SU-DHL-6 (cell line): Measurements from ENCODE around the gene JMJD7.

Source experiments
- H2AFZ ChIP-seq: fragments of 200-600 bp; sonication (generic); 2 replicates; pipeline ENCODE4 v1.6.1; 2014; ENCODE audit warnings: low read depth, mild to moderate bottlenecking, moderate library complexity, mixed read lengths, antibody characterized with exemption, low read length; ENCODE audit not compliant: severe bottlenecking
- H3F3A ChIP-seq: fragments of 200-600 bp; shearing (Covaris generic); 2 replicates; pipeline ENCODE4 v1.6.0; 2016; ENCODE audit warnings: antibody characterized with exemption, mild to moderate bottlenecking; ENCODE audit not compliant: insufficient read depth
- H3K27ac ChIP-seq: fragments of 200-600 bp; sonication (generic); 2 replicates; pipeline ENCODE4 v1.5.1; 2016; ENCODE audit warnings: low read depth, mild to moderate bottlenecking, low read length, moderate library complexity, mixed read lengths
- H3K27me3 ChIP-seq: fragments of 200-600 bp; sonication (generic), shearing (Covaris generic); 2 replicates; pipeline ENCODE4 v1.6.0; 2014; ENCODE audit warnings: mild to moderate bottlenecking, low read length
- H3K36me3 ChIP-seq: fragments of 200-600 bp; sonication (generic); 2 replicates; pipeline ENCODE4 v1.6.1; 2014; ENCODE audit warnings: mild to moderate bottlenecking, low read length, mixed read lengths
- H3K4me2 ChIP-seq: fragments of 300-600, 200-600 bp; shearing (Covaris generic), sonication (generic); 2 replicates; pipeline ENCODE4 v1.6.0; 2014; ENCODE audit warnings: low read length, low read depth, mild to moderate bottlenecking; ENCODE audit not compliant: poor library complexity, severe bottlenecking
- H3K4me3 ChIP-seq: fragments of 200-600 bp; sonication (generic); 2 replicates; pipeline ENCODE4 v1.5.1; 2014; ENCODE audit warnings: antibody characterized with exemption, low read length, mild to moderate bottlenecking, mixed read lengths; ENCODE audit not compliant: insufficient read depth, poor library complexity, severe bottlenecking
- H3K79me2 ChIP-seq: fragments of 200-600 bp; sonication (generic); 2 replicates; pipeline ENCODE4 v1.6.1; 2014; ENCODE audit warnings: mild to moderate bottlenecking, low read length, moderate library complexity; ENCODE audit not compliant: insufficient read depth
- H3K9ac ChIP-seq: fragments of 200-600 bp; sonication (generic); 2 replicates; pipeline ENCODE4 v1.7.0; 2014; ENCODE audit warnings: mild to moderate bottlenecking, low read length
- H3K9me2 ChIP-seq: fragments of 200-600 bp; sonication (generic); replicated peaks from 2 replicates; pipeline ENCODE4 v1.6.1; 2014; ENCODE audit warnings: low read length; ENCODE audit not compliant: insufficient read depth
- H3K9me3 ChIP-seq: fragments of 200-600 bp; sonication (generic); 2 replicates; pipeline ENCODE4 v1.6.1; 2014; ENCODE audit warnings: low read length, mixed read lengths; ENCODE audit not compliant: insufficient read depth
- H4K20me1 ChIP-seq: fragments of 200-600 bp; sonication (generic); 2 replicates; pipeline ENCODE4 v1.6.1; 2014; ENCODE audit warnings: low read depth, mild to moderate bottlenecking, antibody characterized with exemption, low read length, moderate library complexity, mixed read lengths
- EZH2phosphoT487 ChIP-seq: fragments of 200-600 bp; sonication (generic), shearing (Covaris generic); conservative IDR thresholded peaks from 2 replicates; pipeline ENCODE4 v1.6.1; 2018; ENCODE audit warnings: mild to moderate bottlenecking, antibody characterized with exemption, low read length, moderate library complexity, mixed read lengths
- TF ChIP-seq, protein P1 (sequence below): fragments of 200-600 bp; sonication (generic); IDR thresholded peaks from one replicate; pipeline ENCODE4 v1.5.1; 2017; ENCODE audit warnings: antibody characterized with exemption, mild to moderate bottlenecking, low read length, moderate library complexity; ENCODE audit not compliant: insufficient read depth, poor library complexity, severe bottlenecking

The JMJD7 gene

DNA sequence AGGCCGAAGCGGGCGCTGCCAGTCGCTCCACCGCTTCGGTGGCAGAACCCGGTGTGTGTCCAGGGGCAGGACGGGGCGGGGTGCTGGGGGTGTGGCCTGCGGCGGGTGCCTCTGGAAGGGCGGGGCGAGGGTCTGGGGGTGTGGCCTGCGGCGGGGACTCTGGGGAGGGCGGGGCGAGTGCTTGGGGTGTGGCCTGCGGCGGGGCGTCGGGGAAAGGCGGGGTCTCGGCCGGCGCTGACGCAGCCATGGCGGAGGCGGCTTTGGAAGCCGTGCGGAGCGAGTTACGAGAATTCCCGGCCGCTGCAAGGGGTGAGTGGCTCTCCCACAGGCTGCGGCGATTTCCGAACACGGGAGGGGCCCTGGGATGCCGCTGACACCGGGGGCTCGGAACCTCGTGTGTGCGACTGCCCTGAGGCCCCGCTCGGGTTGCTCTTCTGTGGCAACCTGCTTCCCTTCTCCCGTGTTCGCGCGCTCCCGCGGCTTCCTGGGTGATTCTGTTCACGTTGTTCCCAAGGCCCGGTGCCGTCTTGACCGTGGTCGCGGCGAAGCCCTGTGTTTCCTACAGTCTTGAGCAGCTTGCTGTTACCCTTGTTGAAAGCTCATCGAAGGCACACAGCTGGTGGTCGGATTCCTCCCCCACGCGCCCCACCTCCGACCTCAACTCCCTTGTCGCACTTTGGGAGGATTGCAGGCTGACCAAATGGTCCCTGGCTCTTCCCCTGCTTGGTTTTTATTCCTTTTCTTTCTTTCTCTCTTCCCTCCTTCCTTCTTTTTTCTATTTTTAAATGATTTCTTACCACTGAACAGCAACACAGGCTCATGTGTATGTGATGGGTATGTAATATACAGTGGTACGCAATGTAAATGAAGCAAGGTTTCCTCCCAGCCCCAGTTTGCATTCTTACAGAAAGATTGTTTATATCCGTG lies at the start of gene JMJD7:
Gene JMJD7, plus strand, starts transcription at position 213 of the 927 bp plus-strand sequence. Its CDS starts 33 bp downstream, at position 246.
- no peaks in the 10 kb centered on the region for H3K79me2 ChIP-seq
- TF ChIP-seq EZH2phosphoT487: no peak
- TF ChIP-seq, protein P1, sequence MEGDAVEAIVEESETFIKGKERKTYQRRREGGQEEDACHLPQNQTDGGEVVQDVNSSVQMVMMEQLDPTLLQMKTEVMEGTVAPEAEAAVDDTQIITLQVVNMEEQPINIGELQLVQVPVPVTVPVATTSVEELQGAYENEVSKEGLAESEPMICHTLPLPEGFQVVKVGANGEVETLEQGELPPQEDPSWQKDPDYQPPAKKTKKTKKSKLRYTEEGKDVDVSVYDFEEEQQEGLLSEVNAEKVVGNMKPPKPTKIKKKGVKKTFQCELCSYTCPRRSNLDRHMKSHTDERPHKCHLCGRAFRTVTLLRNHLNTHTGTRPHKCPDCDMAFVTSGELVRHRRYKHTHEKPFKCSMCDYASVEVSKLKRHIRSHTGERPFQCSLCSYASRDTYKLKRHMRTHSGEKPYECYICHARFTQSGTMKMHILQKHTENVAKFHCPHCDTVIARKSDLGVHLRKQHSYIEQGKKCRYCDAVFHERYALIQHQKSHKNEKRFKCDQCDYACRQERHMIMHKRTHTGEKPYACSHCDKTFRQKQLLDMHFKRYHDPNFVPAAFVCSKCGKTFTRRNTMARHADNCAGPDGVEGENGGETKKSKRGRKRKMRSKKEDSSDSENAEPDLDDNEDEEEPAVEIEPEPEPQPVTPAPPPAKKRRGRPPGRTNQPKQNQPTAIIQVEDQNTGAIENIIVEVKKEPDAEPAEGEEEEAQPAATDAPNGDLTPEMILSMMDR: no peak
- H3K27me3 ChIP-seq: no peaks in the 10 kb centered on the region
- peak within 1 kb of the TSS; percentile 65 for H3K9ac ChIP-seq
- peak within 1 kb of the TSS; percentile 72 for H3K4me3 ChIP-seq
- H3K36me3 ChIP-seq: no peaks in the 10 kb centered on the region
- peak within 1 kb of the TSS; percentile 81 for H3K4me2 ChIP-seq
- H2AFZ ChIP-seq: peak within 1 kb of the TSS; percentile 94
- H3K9me2 ChIP-seq: no peaks in the 10 kb centered on the region
- H3K9me3 ChIP-seq: no peaks in the 10 kb centered on the region
- H3F3A ChIP-seq: no peaks in the 10 kb centered on the region
- no peaks in the 10 kb centered on the region for H4K20me1 ChIP-seq
- no peak within 1 kb of the TSS for H3K27ac ChIP-seq

DNA sequence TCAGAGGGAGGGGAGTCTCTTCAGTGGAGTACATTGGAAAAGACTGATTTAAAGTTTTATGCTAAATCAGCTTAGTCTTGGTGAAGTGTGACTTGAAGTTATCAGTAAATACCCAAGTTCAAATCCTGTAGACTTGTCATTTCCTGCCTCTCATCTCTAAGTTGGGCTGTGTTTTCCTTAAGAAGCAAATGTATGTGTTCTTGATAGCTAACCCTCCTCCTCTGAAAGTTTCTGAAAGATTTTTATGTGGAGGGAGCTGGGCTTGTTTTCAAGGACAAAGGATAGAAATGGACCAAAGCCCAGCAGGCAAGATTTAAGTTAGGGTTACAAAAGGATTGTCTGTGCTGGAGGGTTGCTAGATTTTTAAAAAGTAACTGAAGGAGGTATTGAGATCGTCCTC lies 49.4 kb upstream of the JMJD7 start:
- H2AFZ ChIP-seq: no peak overlapping the region
- H3K9me2 ChIP-seq: no peaks in the 10 kb centered on the region
- H3K27me3 ChIP-seq: no peaks in the 10 kb centered on the region
- H3K9ac ChIP-seq: no peak overlapping the region
- H3K4me2 ChIP-seq: no peak overlapping the region
- TF ChIP-seq EZH2phosphoT487: no peak
- TF ChIP-seq, protein P1: no peak
- H3K36me3 ChIP-seq: no peaks in the 10 kb centered on the region
- no peak overlapping the region for H3K4me3 ChIP-seq
- no peaks in the 10 kb centered on the region for H3K9me3 ChIP-seq
- H3F3A ChIP-seq: peaks cover 7% of the 10 kb centered on the region
- no peaks in the 10 kb centered on the region for H3K79me2 ChIP-seq
- no peaks in the 10 kb centered on the region for H4K20me1 ChIP-seq
- H3K27ac ChIP-seq: no peak overlapping the region

DNA sequence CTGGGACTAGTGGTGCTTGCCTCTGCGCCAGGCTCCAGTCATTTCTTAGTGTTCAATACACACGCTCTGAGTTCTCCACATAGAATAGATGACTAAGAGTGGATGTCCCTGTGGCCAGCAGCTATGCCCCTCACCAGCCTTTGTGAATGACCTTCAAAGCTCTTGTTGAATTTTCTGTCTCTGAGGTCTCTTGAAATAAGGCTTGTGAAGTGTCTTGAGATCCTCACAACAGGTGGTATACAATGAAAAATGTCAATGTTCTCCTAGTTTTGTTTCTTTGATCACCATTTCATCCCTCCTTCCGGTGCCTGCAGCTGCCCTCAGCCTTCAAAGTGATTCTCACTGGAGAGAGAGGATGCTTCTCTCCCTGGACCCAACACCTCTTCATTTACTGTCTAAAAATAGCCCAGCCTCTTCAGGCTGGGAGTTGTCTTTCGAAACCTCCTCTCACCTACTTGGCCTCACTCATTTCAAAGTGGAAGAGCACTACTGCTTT lies 48.2 kb upstream of the JMJD7 start:
- Histone ChIP-seq H3F3A (no peaks in the 10 kb centered on the region), H2AFZ (no peak overlapping the region), H3K4me2 (no peak overlapping the region), H3K27ac (no peak overlapping the region), H3K9me3 (no peaks in the 10 kb centered on the region), H3K79me2 (no peaks in the 10 kb centered on the region), H3K27me3 (no peaks in the 10 kb centered on the region), H3K9me2 (no peaks in the 10 kb centered on the region), H3K4me3 (no peak overlapping the region), H3K36me3 (no peaks in the 10 kb centered on the region), H4K20me1 (no peaks in the 10 kb centered on the region), H3K9ac (no peak overlapping the region)
- no peak for TF ChIP-seq EZH2phosphoT487
- TF ChIP-seq, protein P1: no peak
